Ishikawa (cell line): ENCODE data around the gene BRD2.

ENCODE experiments used
- MAX ChIP-seq: IDR thresholded peaks from 2 replicates; pipeline ENCODE4 v1.6.1; 2012
- RAD21 ChIP-seq: IDR thresholded peaks from 2 replicates; pipeline ENCODE4 v1.6.1; 2012; ENCODE audit warnings: low read depth

- no peak for TF ChIP-seq MAX
- peak; percentile 50 for TF ChIP-seq RAD21
Observed at GRCh38 chr6:33000055-33000454, 31.7 kb downstream of the BRD2 start.
